Measurements from ENCODE around the gene IRX1. TPM values are rescaled to one million over a fixed set of nuclear protein-coding genes. Genes with fewer than 3 reads are reported as not detected.

Gene IRX1
- total RNA-seq, 1 donor from 2014 or later: 6.5 TPM

DNA sequence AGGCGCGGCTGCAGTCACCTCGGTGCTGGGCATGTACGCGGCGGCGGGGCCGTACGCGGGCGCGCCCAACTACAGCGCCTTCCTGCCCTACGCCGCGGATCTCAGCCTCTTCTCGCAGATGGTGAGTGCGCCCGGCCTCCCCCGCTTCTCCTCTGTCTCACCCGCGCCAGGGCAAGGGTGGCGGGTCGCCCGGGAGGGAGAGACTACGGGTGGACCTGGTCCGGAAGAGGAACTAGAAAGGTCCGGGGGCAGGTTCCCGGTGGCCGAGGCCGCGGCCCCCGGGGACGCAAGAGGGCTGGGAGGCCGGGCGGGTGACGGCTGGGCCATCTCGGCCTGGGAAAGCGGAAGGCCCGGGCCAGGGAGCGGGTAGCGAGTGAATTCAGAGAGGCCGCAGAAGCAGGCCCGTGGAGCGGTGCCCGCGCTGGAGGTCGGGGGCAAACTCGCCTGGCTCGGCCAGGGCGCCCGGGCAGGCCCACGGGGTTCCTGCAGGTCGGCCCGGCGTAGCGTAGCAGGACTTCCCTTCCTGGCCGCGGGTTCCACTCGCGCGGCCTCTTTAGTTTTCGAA is 711 bp downstream of the IRX1 start:
- H3K36me3 ChIP-seq (ENCODE audit: control insufficient read depth, insufficient read depth, low read length): no peaks in the 10 kb centered on the region
- H3K27me3 ChIP-seq (ENCODE audit: control insufficient read depth, insufficient read depth, low read length): peaks cover 81% of the 10 kb centered on the region
- peak overlapping the region; percentile 40 for H3K4me3 ChIP-seq (ENCODE audit: low read depth, low read length)
- DNase-seq (ENCODE audit: low read depth): no peak
- TF ChIP-seq, protein P1, sequence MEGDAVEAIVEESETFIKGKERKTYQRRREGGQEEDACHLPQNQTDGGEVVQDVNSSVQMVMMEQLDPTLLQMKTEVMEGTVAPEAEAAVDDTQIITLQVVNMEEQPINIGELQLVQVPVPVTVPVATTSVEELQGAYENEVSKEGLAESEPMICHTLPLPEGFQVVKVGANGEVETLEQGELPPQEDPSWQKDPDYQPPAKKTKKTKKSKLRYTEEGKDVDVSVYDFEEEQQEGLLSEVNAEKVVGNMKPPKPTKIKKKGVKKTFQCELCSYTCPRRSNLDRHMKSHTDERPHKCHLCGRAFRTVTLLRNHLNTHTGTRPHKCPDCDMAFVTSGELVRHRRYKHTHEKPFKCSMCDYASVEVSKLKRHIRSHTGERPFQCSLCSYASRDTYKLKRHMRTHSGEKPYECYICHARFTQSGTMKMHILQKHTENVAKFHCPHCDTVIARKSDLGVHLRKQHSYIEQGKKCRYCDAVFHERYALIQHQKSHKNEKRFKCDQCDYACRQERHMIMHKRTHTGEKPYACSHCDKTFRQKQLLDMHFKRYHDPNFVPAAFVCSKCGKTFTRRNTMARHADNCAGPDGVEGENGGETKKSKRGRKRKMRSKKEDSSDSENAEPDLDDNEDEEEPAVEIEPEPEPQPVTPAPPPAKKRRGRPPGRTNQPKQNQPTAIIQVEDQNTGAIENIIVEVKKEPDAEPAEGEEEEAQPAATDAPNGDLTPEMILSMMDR (IDR thresholded peaks at IDR 0.05; ENCODE audit: insufficient read depth, low read length, poor library complexity, severe bottlenecking): no peak

- peak overlapping the region; percentile 40 for H3K4me3 ChIP-seq (ENCODE audit: low read depth, low read length)
- TF ChIP-seq, protein P1 (IDR thresholded peaks at IDR 0.05; ENCODE audit: insufficient read depth, low read length, poor library complexity, severe bottlenecking): no peak
- DNase-seq (ENCODE audit: low read depth): no peak
- H3K27me3 ChIP-seq (ENCODE audit: control insufficient read depth, insufficient read depth, low read length): peaks cover 80% of the 10 kb centered on the region
- no peaks in the 10 kb centered on the region for H3K36me3 ChIP-seq (ENCODE audit: control insufficient read depth, insufficient read depth, low read length)
Measured at GRCh38 chr5:3596857-3597166, 1.2 kb downstream of the IRX1 start.

- H3K27me3 ChIP-seq (ENCODE audit: control insufficient read depth, insufficient read depth, low read length): peaks cover 83% of the 10 kb centered on the region
- no peak for DNase-seq (ENCODE audit: low read depth)
- TF ChIP-seq, protein P1 (IDR thresholded peaks at IDR 0.05; ENCODE audit: insufficient read depth, low read length, poor library complexity, severe bottlenecking): no peak
- H3K4me3 ChIP-seq (ENCODE audit: low read depth, low read length): peak overlapping the region; percentile 40
- no peaks in the 10 kb centered on the region for H3K36me3 ChIP-seq (ENCODE audit: control insufficient read depth, insufficient read depth, low read length)
Measured at GRCh38 chr5:3597167-3598007, 1.8 kb downstream of the IRX1 start.

DNA sequence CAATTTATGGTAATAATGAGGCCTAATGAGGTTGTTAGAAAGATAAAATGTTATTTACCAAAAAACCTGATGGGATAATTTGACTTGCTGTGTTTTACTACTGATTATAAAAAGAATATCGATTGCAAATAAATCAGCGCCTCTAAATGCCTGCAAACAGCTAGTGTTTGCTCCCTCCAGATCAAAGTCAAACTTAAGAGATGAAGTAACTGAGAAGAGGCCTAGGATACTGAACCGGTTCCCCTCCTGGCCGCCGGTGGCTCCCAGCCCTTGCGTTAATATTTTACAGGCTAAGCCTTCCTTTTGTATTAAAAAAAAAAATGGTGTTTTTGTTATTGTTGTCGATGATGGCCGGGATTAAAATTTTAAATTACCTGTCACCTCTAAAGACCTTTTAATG is 2.6 kb downstream of the IRX1 start:
- Histone ChIP-seq H3K36me3 (ENCODE audit: control insufficient read depth, insufficient read depth, low read length) (no peaks in the 10 kb centered on the region), H3K4me3 (ENCODE audit: low read depth, low read length) (peak overlapping the region; percentile 15), H3K27me3 (ENCODE audit: control insufficient read depth, insufficient read depth, low read length) (peaks cover 83% of the 10 kb centered on the region)
- DNase-seq (ENCODE audit: low read depth): no peak
- TF ChIP-seq, protein P1 (IDR thresholded peaks at IDR 0.05; ENCODE audit: insufficient read depth, low read length, poor library complexity, severe bottlenecking): no peak

- DNase-seq (ENCODE audit: low read depth): no peak
- Histone ChIP-seq H3K4me3 (ENCODE audit: low read depth, low read length) (peak overlapping the region; percentile 15), H3K36me3 (ENCODE audit: control insufficient read depth, insufficient read depth, low read length) (peaks cover 1% of the 10 kb centered on the region), H3K27me3 (ENCODE audit: control insufficient read depth, insufficient read depth, low read length) (peaks cover 82% of the 10 kb centered on the region)
- TF ChIP-seq, protein P1 (IDR thresholded peaks at IDR 0.05; ENCODE audit: insufficient read depth, low read length, poor library complexity, severe bottlenecking): no peak
Measured at GRCh38 chr5:3598769-3599211, 3.2 kb downstream of the IRX1 start.
